ENCODE measurements around the gene RYR2. TPM values are rescaled to one million over a fixed set of nuclear protein-coding genes. Genes with fewer than 3 reads are reported as not detected.

Gene RYR2
- total RNA-seq, 2 donors from 2014 or later: 0.15 to 0.26 TPM

- no peak for ATAC-seq (replicated peaks)
- Mint-ChIP-seq H3K27me3 (peaks cover 6% of the 10 kb centered on the region), H3K4me1 (no peaks in the 10 kb centered on the region), H3K9me3 (peaks cover under 1% of the 10 kb centered on the region), H3K36me3 (ENCODE audit: low read depth) (no peaks in the 10 kb centered on the region), H3K4me3 (no peak overlapping the region), H3K27ac (no peak overlapping the region)
These were observed 28.4 kb upstream of the RYR2 start for GRCh38 chr1:237013608-237014007.

GRCh38 chr1:237016626-237017025 lies 25.4 kb upstream of the RYR2 start:
- H3K27ac Mint-ChIP-seq: no peak overlapping the region
- ATAC-seq (replicated peaks): no peak
- H3K4me1 Mint-ChIP-seq: no peaks in the 10 kb centered on the region
- H3K9me3 Mint-ChIP-seq: no peaks in the 10 kb centered on the region
- no peak overlapping the region for H3K4me3 Mint-ChIP-seq
- no peaks in the 10 kb centered on the region for H3K36me3 Mint-ChIP-seq (ENCODE audit: low read depth)
- H3K27me3 Mint-ChIP-seq: peaks cover 7% of the 10 kb centered on the region

GRCh38 chr1:237018896-237019295 lies 23.1 kb upstream of the RYR2 start:
- Mint-ChIP-seq H3K27ac (no peak overlapping the region), H3K4me1 (no peaks in the 10 kb centered on the region)

GRCh38 chr1:237025358-237026074 lies 16.5 kb upstream of the RYR2 start:
- Mint-ChIP-seq H3K36me3 (ENCODE audit: low read depth) (no peaks in the 10 kb centered on the region), H3K27ac (no peak overlapping the region), H3K9me3 (peaks cover 11% of the 10 kb centered on the region), H3K4me1 (peaks cover 4% of the 10 kb centered on the region), H3K4me3 (no peak overlapping the region), H3K27me3 (peaks cover 21% of the 10 kb centered on the region)
- ATAC-seq (replicated peaks): no peak

More at GRCh38 chr1:237018896-237019295, 23.1 kb upstream of the RYR2 start:
- no peak overlapping the region for H3K4me3 Mint-ChIP-seq
- ATAC-seq (replicated peaks): no peak
- H3K27me3 Mint-ChIP-seq: peaks cover 7% of the 10 kb centered on the region
- no peaks in the 10 kb centered on the region for H3K9me3 Mint-ChIP-seq
- H3K36me3 Mint-ChIP-seq (ENCODE audit: low read depth): no peaks in the 10 kb centered on the region

GRCh38 chr1:237029240-237029639 lies 12.7 kb upstream of the RYR2 start:
- Mint-ChIP-seq H3K36me3 (ENCODE audit: low read depth) (no peaks in the 10 kb centered on the region), H3K27me3 (peaks cover 34% of the 10 kb centered on the region), H3K9me3 (peaks cover 11% of the 10 kb centered on the region), H3K4me1 (peaks cover 4% of the 10 kb centered on the region), H3K27ac (no peak overlapping the region), H3K4me3 (no peak overlapping the region)
- no peak for ATAC-seq (replicated peaks)

GRCh38 chr1:237029850-237030535 lies 12.0 kb upstream of the RYR2 start:
- Mint-ChIP-seq H3K4me1 (peaks cover 4% of the 10 kb centered on the region), H3K27me3 (peaks cover 38% of the 10 kb centered on the region), H3K4me3 (no peak overlapping the region), H3K27ac (no peak overlapping the region), H3K9me3 (peaks cover 11% of the 10 kb centered on the region), H3K36me3 (ENCODE audit: low read depth) (no peaks in the 10 kb centered on the region)
- no peak for ATAC-seq (replicated peaks)

- Mint-ChIP-seq H3K9me3 (peaks cover 6% of the 10 kb centered on the region), H3K27ac (no peak overlapping the region), H3K4me3 (no peak overlapping the region), H3K27me3 (peaks cover 34% of the 10 kb centered on the region), H3K36me3 (ENCODE audit: low read depth) (no peaks in the 10 kb centered on the region), H3K4me1 (peaks cover 4% of the 10 kb centered on the region)
- ATAC-seq (replicated peaks): no peak
These were observed 10.5 kb upstream of the RYR2 start for GRCh38 chr1:237031480-237031879.

- H3K27ac Mint-ChIP-seq: no peak overlapping the region
- H3K4me1 Mint-ChIP-seq: peaks cover 4% of the 10 kb centered on the region
- H3K27me3 Mint-ChIP-seq: peaks cover 34% of the 10 kb centered on the region
- peaks cover 6% of the 10 kb centered on the region for H3K9me3 Mint-ChIP-seq
- H3K4me3 Mint-ChIP-seq: no peak overlapping the region
- no peak for ATAC-seq (replicated peaks)
- no peaks in the 10 kb centered on the region for H3K36me3 Mint-ChIP-seq (ENCODE audit: low read depth)
These were observed 10.0 kb upstream of the RYR2 start for GRCh38 chr1:237032029-237032428.

- ATAC-seq (replicated peaks): no peak
These were observed 8.9 kb upstream of the RYR2 start for GRCh38 chr1:237033061-237033460.

GRCh38 chr1:237033804-237034203 lies 8.2 kb upstream of the RYR2 start:
- H3K36me3 Mint-ChIP-seq (ENCODE audit: low read depth): no peaks in the 10 kb centered on the region

More at GRCh38 chr1:237033061-237033460, 8.9 kb upstream of the RYR2 start:
- Mint-ChIP-seq H3K27me3 (peaks cover 30% of the 10 kb centered on the region), H3K9me3 (peaks cover 6% of the 10 kb centered on the region), H3K27ac (no peak overlapping the region), H3K4me3 (no peak overlapping the region), H3K4me1 (peaks cover 4% of the 10 kb centered on the region), H3K36me3 (ENCODE audit: low read depth) (no peaks in the 10 kb centered on the region)

GRCh38 chr1:237035759-237036158 lies 6.2 kb upstream of the RYR2 start:
- no peak overlapping the region for H3K27ac Mint-ChIP-seq
- no peaks in the 10 kb centered on the region for H3K4me1 Mint-ChIP-seq
- H3K27me3 Mint-ChIP-seq: peaks cover 21% of the 10 kb centered on the region
- H3K36me3 Mint-ChIP-seq (ENCODE audit: low read depth): no peaks in the 10 kb centered on the region
- H3K4me3 Mint-ChIP-seq: no peak overlapping the region
- no peak for ATAC-seq (replicated peaks)
- H3K9me3 Mint-ChIP-seq: no peaks in the 10 kb centered on the region

More at GRCh38 chr1:237033804-237034203, 8.2 kb upstream of the RYR2 start:
- Mint-ChIP-seq H3K4me3 (no peak overlapping the region), H3K27ac (no peak overlapping the region), H3K9me3 (peaks cover 6% of the 10 kb centered on the region), H3K4me1 (peaks cover 4% of the 10 kb centered on the region), H3K27me3 (peaks cover 28% of the 10 kb centered on the region)
- no peak for ATAC-seq (replicated peaks)

GRCh38 chr1:237038211-237038610 lies 3.8 kb upstream of the RYR2 start:
- H3K4me1 Mint-ChIP-seq: no peaks in the 10 kb centered on the region
- H3K4me3 Mint-ChIP-seq: no peak overlapping the region
- H3K27me3 Mint-ChIP-seq: peaks cover 23% of the 10 kb centered on the region
- no peak for ATAC-seq (replicated peaks)
- no peak overlapping the region for H3K27ac Mint-ChIP-seq
- no peaks in the 10 kb centered on the region for H3K9me3 Mint-ChIP-seq
- H3K36me3 Mint-ChIP-seq (ENCODE audit: low read depth): no peaks in the 10 kb centered on the region

GRCh38 chr1:237040823-237041222 lies 1.2 kb upstream of the RYR2 start:
- Mint-ChIP-seq H3K27me3 (peaks cover 36% of the 10 kb centered on the region), H3K9me3 (no peaks in the 10 kb centered on the region), H3K27ac (no peak overlapping the region), H3K36me3 (ENCODE audit: low read depth) (no peaks in the 10 kb centered on the region), H3K4me1 (peaks cover 5% of the 10 kb centered on the region), H3K4me3 (no peak overlapping the region)
- no peak for ATAC-seq (replicated peaks)

GRCh38 chr1:237041461-237041794 lies 556 bp upstream of the RYR2 start:
- H3K4me3 Mint-ChIP-seq: peak overlapping the region; percentile 32
- peaks cover 36% of the 10 kb centered on the region for H3K27me3 Mint-ChIP-seq
- H3K27ac Mint-ChIP-seq: no peak overlapping the region
- H3K4me1 Mint-ChIP-seq: peaks cover 5% of the 10 kb centered on the region
- ATAC-seq (replicated peaks): no peak
- H3K36me3 Mint-ChIP-seq (ENCODE audit: low read depth): no peaks in the 10 kb centered on the region
- no peaks in the 10 kb centered on the region for H3K9me3 Mint-ChIP-seq

GRCh38 chr1:237042526-237042891 lies 525 bp downstream of the RYR2 start:
- no peak for ATAC-seq (replicated peaks)
- Mint-ChIP-seq H3K9me3 (no peaks in the 10 kb centered on the region), H3K4me1 (peaks cover 5% of the 10 kb centered on the region), H3K36me3 (ENCODE audit: low read depth) (no peaks in the 10 kb centered on the region), H3K4me3 (no peak overlapping the region), H3K27ac (no peak overlapping the region), H3K27me3 (peaks cover 36% of the 10 kb centered on the region)
